A172 (cell line): ENCODE data around the gene GTSE1. TPM values are rescaled to one million over a fixed set of nuclear protein-coding genes. Genes with fewer than 3 reads are reported as not detected.

Source experiments
- DNase-seq: peaks from one replicate; pipeline ENCODE4 v3.0.0-alpha.2; 2015; ENCODE audit warnings: low spot score
- total RNA-seq: library from RNA; depleted of rRNA; stranded (reverse); fragments of >200 nt; shearing (Covaris generic); gene quantifications from 2 replicates; pipeline ENCODE4 v1.2.3, GENCODE V29; 2014

The GTSE1 gene
- total RNA-seq, 1 experiment from 2014 or later: 13.7 TPM

DNA sequence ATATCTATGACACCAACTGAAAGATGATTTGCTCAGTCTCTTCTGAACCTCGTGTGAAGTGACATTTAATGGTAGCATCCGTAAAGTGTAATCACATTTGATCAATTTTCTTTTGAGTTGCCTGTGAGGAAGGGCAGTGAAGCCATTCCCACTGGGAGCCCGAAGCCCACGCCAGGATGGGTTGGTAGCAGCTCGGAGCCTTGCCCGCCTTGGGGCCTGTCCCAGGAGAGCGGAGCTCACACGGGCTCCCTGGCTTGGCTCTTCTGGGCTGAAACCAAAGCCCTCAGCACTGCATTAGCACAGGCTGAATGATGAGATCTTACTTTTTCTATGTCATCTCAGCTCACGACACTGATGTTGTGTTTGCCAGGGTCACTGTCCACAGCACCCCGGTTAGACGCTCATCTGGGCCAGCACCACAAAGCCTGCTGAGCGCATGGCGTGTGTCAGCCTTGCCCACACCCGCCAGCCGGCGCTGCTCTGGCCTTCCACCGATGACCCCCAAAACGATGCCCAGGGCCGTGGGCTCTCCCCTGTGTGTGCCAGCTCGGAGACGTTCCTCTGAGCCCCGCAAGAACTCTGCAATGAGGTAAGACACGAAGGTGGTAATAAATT, 29.5 kb downstream of the GTSE1 start:
- DNase-seq: no peak

DNA sequence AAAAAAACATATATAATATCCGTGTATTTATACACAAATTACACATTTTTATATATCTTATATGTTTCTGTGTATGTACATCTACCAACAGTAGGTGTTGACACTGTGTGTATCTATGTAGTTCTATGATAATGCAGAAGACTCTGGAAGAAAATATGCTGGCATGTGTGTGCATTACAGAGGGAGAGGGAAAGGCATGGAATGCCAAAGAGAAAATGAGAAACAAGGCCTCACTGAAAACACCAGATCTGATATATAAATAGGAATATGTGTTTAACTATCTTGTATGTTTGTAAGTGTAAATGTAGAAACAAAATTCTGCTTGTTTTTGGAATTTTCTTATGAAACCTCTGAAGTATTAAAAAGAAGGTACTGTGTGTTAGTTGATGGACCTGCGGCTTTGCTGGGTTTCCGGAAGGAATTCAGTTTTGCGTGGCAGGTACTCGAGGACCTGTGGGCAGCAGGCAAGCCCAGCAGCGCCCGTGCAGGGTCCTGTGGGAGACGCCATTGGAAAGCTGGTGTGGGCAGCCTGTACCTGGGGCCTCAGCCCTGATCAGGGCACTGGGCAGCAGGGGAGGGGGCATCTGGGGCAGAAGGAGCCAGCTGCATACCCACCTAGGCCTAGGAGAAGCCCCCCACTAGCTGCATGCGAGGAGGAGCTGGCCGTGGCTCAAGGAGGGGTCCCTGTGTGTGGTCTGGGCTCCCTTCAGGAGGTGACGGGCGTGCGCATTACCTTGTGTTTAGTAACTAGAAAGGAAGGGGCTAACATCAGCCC, 31.2 kb downstream of the GTSE1 start:
- no peak for DNase-seq

DNA sequence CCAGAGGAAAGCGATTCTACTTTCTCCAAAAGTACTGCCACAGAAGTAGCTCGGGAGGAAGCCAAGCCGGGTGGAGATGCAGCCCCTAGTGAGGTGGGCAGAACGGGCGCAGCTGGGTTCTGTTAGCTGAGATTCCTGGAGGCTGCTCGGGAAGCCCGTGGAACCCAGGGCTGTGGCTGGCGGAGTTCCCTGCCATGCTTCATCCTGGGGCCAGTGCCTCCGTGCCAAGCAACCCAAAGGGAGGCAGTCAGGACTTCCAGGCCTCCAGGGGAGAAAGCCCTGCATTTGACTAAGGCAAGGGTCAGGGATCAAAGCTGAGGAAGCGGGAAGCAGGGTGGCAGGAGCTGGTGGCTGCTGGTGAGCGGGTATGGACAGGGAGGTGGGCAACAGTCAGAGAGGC, 32.1 kb downstream of the GTSE1 start:
- DNase-seq: no peak

DNA sequence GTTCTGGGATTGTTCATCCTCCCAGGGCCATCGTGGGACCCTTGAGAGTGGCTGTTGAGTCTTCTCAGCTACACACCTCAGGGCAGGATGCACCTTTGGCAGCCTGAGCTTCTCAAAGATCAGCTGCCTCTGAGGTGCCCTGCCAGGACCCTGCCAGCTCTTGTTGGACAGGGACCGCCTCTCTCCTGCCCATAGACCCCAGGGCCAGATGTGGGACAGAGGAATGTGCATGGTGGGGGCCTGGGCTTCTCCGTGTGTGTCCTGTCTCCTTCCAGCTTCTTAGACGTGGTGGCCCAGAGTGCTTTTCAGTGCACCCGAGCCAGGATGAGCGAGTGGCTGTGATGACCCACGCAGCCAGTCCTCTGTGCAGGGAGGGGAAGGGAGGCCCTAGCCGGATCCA, 32.9 kb downstream of the GTSE1 start:
- no peak for DNase-seq

DNA sequence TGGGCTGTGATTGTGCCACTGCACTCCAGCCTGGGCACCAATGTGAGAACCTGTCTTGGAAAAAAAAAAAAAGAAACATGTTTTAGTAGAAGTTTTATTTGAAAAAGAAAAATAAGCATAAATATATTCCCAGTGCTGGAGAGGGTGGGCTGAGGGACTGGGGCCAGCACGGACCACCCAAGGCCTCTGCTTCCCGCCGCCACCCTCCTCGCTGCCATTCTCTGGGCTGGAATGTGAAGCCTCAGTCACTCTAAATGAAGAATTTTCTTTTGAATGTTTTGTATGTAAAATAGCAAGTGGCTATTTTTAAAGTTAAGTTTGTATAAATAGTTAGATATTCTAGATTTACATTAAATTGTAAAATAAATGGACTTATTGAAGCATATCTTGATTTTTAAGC, 33.8 kb downstream of the GTSE1 start:
- DNase-seq: no peak

DNA sequence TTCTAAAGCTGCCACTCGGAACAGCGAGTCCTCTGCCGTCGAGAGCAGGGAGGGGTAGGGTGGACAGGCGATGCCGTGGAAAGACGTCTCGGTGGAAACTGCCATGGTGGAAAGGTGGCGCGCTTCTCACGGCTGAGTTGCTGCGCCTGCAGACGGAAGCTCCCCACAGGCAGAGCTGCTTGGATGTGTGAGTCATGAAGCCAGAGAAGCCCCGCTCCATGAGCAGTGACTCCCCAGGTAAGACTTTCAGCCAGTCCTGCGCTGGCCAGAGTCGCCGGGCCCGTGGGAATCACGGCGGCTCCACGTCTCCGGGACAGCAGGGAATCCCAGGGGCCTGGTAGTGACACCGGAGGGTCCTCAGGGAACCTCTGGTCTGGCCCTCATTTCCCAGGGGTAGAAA, 34.8 kb downstream of the GTSE1 start:
- DNase-seq: no peak

DNA sequence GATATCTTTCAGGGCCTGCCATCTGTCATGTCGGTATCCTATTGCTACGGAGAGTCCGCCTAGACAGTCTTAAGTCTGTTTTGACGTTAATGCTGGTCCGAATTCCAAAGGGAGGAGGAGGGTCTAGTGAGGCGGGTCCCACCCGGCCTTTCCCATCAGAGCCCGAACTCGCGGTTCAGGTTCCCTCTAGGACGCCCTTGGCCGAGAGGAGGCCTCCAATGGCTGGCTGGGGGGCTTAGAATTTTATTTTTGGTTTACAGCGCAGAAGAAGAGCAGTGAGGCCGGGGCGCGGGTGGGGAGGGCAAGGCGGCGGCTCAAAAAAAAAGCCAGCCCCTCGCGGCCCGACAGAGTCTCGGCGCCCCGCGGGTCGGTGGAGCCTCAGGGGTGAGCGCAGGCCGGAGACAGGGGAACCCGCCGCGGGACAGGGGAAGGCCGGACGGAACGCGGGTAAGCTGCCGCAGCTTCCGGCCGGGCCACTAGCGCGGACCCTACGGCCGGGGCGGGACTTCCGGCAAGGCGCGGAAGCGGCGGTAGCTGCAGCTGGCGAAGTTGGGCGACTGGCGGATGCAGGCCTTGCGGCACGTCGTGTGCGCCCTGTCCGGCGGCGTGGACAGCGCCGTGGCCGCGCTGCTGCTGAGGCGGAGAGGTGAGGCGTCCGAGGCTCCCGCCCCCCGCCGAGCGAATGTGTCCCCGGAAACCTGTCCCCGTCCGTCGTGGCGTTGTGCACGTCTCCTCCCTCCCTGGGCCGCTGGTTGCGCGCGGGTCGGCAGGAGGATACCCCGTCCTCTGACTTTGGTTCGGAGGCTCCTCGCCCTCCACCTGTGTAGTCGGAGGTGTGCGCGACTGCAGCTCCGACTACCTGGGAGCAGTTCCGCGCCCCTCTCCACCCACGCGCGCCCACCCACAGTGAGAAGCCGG, 38.8 kb downstream of the GTSE1 start, which contains the start of gene TRMU:
TRMU (plus strand) TSS at position 514 of the 918 bp plus-strand sequence; CDS start at position 565, 51 bp downstream.
- DNase-seq: peak; percentile 57

DNA sequence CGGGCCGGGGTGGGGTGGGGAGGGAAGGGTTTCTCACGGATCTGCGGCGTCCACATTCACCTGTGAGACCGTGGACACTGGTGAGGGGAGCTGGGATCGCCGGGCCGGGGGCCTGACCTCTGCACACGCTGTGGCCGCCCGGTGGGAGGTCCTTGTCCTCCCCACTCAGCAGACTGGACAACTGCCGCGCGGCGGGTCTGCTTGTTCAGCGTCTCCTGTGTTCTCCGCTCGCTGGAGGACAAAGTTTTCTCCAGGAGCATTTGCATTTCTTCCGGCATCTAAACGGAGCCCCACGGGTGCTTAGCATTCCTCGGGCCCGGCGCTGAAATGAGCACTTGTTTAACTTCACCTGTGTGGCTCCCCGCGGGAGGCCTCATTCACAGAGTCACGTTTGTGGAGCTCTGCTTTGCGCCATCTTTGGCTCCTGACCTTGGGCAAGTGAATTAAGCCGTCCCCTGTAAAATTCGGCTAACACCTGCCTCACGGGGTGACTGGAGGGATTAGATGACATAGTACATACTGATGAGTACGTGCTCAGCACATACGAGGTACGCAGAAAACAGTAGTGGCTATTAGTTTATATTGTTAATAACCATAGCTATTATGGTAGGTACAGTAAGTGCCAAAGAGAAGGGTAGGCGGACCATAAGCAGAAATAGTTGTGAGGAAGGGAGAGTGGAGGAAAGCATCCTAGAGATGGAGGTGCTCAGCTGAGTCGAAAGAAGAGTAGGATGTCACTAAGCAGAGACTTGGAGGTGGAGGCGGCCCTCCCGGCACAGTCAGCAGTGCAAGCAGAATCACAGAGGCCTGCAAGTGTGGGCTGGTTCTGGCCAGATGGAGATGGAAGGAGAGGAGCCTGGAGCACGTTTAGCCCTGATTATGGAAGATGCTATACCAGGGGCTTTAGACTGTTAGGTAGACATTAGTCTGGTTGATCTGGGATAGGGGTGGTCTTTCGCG, 39.7 kb downstream of the GTSE1 start:
- no peak for DNase-seq

DNA sequence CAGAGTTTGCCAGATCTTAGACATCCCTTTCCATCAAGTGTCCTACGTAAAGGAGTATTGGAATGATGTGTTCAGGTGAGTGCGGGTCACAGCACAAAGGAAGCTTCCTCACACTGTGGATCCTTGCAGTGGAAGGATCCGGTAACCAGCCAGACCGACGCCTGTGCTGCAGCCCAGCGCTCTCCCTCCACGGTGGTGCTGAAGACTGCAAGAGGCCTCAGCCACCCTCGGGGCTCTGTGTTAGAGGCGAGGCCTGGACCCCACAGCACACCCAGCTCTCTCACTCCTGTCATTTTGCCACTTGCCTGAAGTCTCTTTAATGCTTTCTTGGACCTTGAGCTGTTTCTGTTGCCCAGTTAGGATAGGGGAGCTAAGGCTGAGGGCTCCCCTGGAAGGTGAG, 41.2 kb downstream of the GTSE1 start:
- no peak for DNase-seq

DNA sequence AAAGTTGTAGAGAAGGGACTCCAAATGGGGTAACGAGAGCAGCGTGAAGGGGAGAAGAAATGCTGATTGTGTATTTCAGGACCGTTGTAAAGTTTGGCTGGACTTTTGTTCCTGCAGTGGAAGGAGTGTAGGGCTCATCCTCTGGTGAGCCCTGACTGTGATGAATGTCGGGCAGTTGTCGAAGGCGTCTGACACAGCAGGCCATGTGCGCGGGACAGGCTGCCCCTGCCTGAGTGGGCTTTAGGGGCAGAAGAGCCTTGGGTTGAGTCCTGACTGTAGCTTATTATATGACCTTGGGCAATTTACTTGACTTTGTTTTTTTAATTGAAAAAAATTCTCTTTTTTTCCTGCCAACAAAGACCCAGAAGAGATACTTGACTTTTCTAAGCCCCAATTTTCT, 42.0 kb downstream of the GTSE1 start:
- no peak for DNase-seq

DNA sequence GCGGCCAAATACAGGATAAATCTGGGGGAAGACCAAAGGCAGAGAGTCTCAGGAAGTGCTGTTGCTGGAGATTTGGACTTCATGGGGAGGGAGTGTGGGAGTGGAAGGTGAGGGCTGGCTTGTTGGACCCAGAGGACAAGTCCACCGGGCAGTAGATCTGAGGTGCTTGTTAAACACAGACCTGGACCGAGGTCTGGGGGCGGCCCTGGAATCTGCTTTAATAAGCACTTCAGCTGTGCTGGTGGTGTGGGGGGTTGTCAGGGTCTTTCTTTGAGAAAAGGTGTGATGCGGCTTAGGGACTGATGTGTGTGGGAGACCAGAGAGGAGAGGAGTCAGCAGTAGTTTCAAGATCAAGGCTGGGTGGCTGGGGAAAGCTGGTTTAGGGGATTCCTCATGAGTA, 43.3 kb downstream of the GTSE1 start:
- no peak for DNase-seq

DNA sequence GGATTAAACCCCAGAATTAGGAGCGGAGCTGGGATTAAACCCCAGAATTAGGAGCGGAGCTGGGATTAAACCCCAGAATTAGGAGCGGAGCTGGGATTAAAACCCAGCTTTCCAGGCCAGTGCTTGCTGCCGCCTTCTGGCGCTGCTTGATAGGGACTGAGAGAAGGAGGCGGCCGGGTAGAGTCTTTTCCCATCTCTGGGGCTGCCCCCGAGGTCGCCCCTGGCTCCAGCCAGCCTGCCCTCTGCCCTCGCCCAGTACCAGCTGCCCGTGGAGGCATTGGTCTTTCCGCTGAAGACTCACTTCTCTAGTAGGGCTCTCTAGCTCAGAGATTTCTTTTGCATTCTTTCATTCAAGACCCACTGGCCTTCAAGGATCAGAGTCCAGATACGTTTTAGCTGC, 44.0 kb downstream of the GTSE1 start:
- DNase-seq: no peak

DNA sequence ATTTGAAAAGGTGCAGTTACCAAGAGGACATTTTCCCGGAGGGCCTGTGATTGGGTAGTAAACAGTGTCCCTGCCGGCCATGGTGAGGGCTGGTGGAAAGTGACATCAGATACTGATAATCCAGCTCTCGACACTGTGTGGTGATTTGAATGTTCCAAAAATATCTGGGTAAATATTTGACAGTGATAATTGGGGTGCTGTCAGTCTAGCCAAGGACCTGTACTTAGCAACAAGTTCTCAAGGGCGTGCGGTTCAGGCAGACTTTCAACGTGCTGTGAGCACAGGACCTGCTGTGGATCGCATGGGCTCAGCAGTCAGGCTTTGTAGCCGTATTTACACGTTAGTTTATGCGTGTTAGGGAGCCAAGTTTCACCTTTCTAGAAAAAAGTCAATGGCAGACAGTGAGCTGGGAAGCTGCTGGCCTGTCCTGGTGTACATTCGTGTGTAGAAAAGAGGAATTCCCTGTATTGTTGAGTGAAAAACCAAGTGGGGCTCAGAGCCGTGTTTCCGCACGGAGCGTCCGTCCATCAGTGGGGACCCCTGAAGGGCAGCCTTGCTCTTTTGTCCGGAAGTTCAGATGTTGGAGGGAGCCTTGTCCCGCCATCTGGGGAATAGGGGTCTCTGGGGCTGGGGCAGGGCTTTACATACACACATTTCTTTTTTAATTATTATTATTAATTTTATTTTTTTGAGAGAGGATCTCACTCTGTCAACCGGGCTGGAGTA, 50.2 kb downstream of the GTSE1 start:
- no peak for DNase-seq

DNA sequence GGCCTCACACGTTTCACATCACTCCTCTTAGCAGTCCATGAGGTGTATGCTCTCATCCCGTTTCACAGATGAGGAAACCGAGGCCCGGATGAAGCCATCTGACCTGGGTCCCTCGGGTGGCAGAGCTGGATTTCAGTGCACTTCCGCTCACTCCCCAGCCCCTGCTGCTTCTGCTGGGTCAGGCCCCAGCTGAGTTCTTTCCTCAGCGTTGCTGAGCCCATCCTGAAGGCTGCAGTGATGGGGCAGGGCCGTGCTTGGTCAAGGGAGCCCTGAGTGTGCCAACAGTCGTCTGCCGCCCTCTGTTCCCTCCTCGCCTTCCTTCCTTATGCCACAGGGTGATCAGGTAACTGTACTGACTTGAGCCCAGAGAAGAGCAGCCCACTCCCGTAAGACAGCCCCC, 51.0 kb downstream of the GTSE1 start:
- DNase-seq: no peak

DNA sequence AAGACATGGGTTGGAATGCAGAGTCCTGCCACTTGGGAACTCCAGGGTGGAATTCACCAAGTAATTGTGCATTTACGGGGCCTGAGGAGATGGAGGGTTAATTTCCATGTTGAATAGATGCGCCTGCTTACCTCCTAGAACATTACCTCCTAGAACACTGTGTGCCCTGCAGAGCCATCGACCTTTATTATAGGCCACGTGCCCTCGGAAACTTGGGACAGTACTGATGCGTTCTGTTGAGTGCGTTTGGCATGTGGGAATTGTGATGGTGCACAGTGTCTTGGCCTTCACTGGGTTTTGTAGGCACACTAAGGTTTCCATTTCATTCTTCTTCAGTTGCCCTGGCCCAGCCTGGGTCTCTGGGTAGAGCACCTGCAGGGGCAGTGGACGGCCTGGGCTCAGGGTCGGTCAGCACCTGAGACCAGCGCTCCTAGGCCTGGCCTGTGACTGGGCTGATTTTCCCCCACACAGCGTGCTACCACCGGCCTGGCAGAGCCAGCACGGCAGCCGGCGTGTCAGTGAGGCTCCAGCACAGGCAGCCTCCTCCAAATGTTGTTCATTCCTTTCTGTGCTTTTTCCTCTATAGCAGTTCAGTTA, 51.5 kb downstream of the GTSE1 start:
- DNase-seq: no peak

DNA sequence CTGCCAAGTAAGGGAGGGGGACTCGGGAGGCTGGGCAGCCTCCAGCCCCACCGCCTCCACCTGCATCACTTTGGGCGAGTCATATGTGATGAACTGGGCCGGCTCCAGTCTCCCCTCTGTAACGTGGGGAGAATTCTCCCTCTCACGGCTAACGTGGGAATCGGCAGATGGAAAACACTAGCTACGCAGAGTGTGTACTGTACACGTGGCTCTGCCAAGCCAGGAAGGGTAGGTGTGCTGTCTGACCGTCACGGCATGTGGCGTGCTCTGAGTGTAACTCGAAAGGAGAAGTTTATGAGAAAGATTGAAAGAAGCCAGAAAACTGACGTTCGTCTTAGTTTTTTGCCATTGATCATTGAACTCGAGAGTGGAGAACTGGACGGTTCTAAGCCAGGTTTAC, 52.6 kb downstream of the GTSE1 start:
- DNase-seq: no peak

DNA sequence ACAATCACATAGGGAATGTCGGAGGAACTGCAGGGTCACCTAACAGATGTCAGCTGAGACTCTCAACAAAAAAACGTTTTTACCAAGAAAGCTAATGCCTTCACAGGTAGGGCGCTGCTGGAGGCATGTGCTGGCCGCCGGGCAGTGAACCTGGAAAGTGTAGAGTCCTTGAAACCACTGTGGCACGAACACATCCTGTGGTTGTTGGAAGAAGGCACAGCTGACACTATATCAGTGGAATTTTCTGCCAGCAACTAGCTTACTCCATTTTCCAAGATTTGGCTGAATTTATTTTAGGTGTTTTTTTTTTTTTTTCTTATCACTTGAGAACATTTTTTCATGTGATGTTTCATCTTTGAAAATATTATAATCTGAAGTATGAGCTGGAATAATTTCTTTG, 53.0 kb downstream of the GTSE1 start:
- no peak for DNase-seq

DNA sequence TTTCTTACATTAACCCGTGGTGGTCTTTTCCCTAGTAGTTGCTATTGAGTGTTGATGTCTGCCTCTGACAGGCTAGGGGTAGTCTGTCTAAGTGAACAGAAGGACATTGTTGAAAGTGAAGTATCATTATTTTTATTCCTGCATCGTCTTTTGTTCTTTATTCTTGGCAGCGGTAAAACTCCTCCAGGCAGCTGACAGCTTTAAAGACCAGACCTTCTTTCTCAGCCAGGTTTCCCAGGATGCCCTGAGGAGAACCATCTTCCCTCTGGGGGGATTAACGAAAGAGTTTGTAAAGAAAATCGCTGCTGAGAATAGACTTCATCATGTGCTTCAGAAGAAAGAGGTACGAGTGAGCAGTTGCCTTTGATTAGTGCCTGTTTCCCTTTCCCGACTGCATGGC, 53.5 kb downstream of the GTSE1 start:
- no peak for DNase-seq

DNA sequence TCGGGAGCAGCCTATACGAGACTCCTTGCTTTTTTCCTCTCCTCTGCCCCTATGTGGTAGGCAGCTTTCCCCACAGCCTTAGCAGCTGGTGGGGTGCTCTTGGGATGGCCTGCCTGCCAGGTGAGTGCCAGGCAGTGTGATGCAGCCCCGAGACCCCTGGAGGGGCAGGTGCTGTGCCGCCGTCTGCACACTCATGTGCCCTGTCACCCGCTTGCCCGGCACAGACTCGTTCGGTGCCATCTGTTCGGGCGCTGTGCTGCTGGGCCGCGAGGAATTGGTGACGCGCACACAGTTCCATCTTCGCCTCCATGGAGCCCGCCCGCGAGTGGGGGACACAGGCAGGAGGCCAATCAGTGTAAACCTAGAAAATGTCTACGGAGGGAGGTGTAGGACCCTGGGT, 54.0 kb downstream of the GTSE1 start:
- no peak for DNase-seq

DNA sequence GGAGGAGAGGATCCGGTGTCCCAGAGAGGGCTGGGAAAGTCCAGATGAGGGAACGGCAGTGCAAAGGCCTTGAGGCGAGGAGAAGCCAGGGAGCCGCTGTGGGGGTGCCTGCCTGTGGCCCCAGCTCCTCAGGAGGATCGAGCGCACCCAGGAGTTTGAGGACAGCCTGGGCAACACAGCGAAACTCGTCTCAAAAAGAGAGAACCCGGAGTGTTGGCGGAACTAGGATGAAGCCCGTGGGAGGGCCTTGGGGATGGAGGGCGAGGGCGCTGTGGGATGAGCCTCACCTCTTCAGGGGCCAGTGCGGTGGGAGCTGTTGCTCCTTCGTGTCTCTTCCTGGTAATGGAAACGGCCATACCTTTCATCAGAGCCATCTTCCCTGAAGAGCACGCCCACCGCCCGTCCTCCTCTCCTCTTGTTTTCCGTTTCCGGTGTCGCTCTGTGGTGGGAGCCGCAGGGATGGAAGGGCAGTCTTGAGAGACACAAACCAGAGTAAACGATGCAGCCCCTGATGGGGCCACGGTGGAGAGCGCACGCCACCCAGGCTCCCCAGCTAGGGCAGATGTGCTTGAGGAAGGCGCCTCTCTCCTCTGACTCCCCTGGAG, 54.6 kb downstream of the GTSE1 start:
- DNase-seq: no peak
